Neural cell (in vitro differentiated cells): Measurements from ENCODE around the gene ZWINT. TPM values are rescaled to one million over a fixed set of nuclear protein-coding genes. Genes with fewer than 3 reads are reported as not detected.

Experiments
- H2AFZ ChIP-seq: fragments of 200-600, 300-800 bp; sonication (generic), shearing (Covaris generic); 2 replicates; pipeline ENCODE4 v1.6.0; 2014; ENCODE audit warnings: low read depth, mild to moderate bottlenecking, antibody characterized with exemption, low read length, moderate library complexity
- H3F3A ChIP-seq: fragments of 200-600 bp; shearing (Covaris generic); 2 replicates; pipeline ENCODE4 v1.6.1; 2016; ENCODE audit warnings: mild to moderate bottlenecking, moderate library complexity, mixed read lengths, antibody characterized with exemption, low read length; ENCODE audit not compliant: insufficient read depth, poor library complexity, severe bottlenecking
- H3K27ac ChIP-seq: fragments of 200-600, 300-800 bp; sonication (generic), shearing (Covaris generic); 2 replicates; pipeline ENCODE4 v1.5.1; 2014; ENCODE audit warnings: mild to moderate bottlenecking, low read length, moderate library complexity
- H3K27me3 ChIP-seq: fragments of 300-800, 200-600 bp; sonication (generic), shearing (Covaris generic); 2 replicates; pipeline ENCODE4 v1.6.0; 2014; ENCODE audit warnings: mild to moderate bottlenecking, low read depth, low read length, moderate library complexity; ENCODE audit not compliant: insufficient read depth
- H3K36me3 ChIP-seq: fragments of 300-800, 200-600 bp; sonication (generic), shearing (Covaris generic); 2 replicates; pipeline ENCODE4 v1.5.1; 2014; ENCODE audit warnings: mild to moderate bottlenecking, antibody characterized with exemption, low read length, moderate library complexity; ENCODE audit not compliant: insufficient read depth
- H3K4me2 ChIP-seq: fragments of 300-800, 200-600 bp; sonication (generic), shearing (Covaris generic); 2 replicates; pipeline ENCODE4 v1.6.0; 2014; ENCODE audit warnings: mild to moderate bottlenecking, low read length
- H3K4me3 ChIP-seq: fragments of 300-800, 200-600 bp; sonication (generic), shearing (Covaris generic); 2 replicates; pipeline ENCODE4 v1.5.1; 2014; ENCODE audit warnings: mild to moderate bottlenecking, low read length, moderate library complexity
- H3K79me2 ChIP-seq: fragments of 200-600 bp; shearing (Covaris generic); replicated peaks from 2 replicates; pipeline ENCODE4 v1.6.0; 2014; ENCODE audit warnings: mild to moderate bottlenecking, low read length, moderate library complexity; ENCODE audit not compliant: insufficient read depth
- H3K9ac ChIP-seq: fragments of 300-800, 200-600 bp; sonication (generic), shearing (Covaris generic); 2 replicates; pipeline ENCODE4 v1.6.1; 2016; ENCODE audit warnings: mild to moderate bottlenecking, low read length, mixed read lengths
- H3K9me2 ChIP-seq: fragments of 200-600 bp; shearing (Covaris generic); 2 replicates; pipeline ENCODE4 v1.6.1; 2016; ENCODE audit warnings: mild to moderate bottlenecking, low read length, mixed read lengths; ENCODE audit not compliant: insufficient read depth
- H3K9me3 ChIP-seq: fragments of 200-600, 300-800 bp; sonication (generic), shearing (Covaris generic); 2 replicates; pipeline ENCODE4 v1.6.1; 2016; ENCODE audit warnings: mild to moderate bottlenecking, mixed run types, low read length, moderate library complexity, mixed read lengths
- H4K20me1 ChIP-seq: fragments of 200-600 bp; shearing (Covaris generic); 2 replicates; pipeline ENCODE4 v1.6.1; 2016; ENCODE audit warnings: mild to moderate bottlenecking, mixed run types; ENCODE audit not compliant: insufficient read depth
- EP300 ChIP-seq: fragments of 450-650 bp; conservative IDR thresholded peaks from 2 replicates; pipeline ENCODE4 v1.6.1; 2014; ENCODE audit warnings: antibody characterized with exemption, mild to moderate bottlenecking, moderate library complexity; ENCODE audit not compliant: poor library complexity, severe bottlenecking
- EZH2 ChIP-seq: fragments of 200-600, 300-800 bp; shearing (Covaris generic), sonication (generic); IDR thresholded peaks from 2 replicates; pipeline ENCODE4 v1.6.1; 2014; ENCODE audit warnings: antibody characterized with exemption, low read length, borderline replicate concordance, mild to moderate bottlenecking; ENCODE audit not compliant: insufficient read depth, poor library complexity, severe bottlenecking
- MXI1 ChIP-seq: fragments of 450-650 bp; conservative IDR thresholded peaks from 2 replicates; pipeline ENCODE4 v1.6.1; 2014; ENCODE audit warnings: antibody characterized with exemption, mild to moderate bottlenecking; ENCODE audit not compliant: poor library complexity, severe bottlenecking
- POLR2AphosphoS5 ChIP-seq: IDR thresholded peaks from 2 replicates; pipeline ENCODE4 v1.6.1; 2012
- RAD21 ChIP-seq: fragments of 450-650 bp; conservative IDR thresholded peaks from 2 replicates; pipeline ENCODE4 v1.6.1; 2014; ENCODE audit warnings: antibody characterized with exemption, mild to moderate bottlenecking, moderate library complexity
- REST ChIP-seq: IDR thresholded peaks from 2 replicates; pipeline ENCODE4 v1.6.1; 2012; ENCODE audit warnings: borderline replicate concordance
- SMC3 ChIP-seq: fragments of 450-650 bp; conservative IDR thresholded peaks from 2 replicates; pipeline ENCODE4 v1.6.1; 2014; ENCODE audit warnings: antibody characterized with exemption, mild to moderate bottlenecking, moderate library complexity; ENCODE audit not compliant: poor library complexity
- TAF1 ChIP-seq: IDR thresholded peaks from 2 replicates; pipeline ENCODE4 v1.6.1; 2012; ENCODE audit warnings: low read depth
- polyA plus RNA-seq: library from polyadenylated mRNA; depleted of rRNA; stranded (reverse); fragments of >200 nt; gene quantifications from 2 replicates; pipeline ENCODE4 v1.2.3, GENCODE V29; 2014
- TF ChIP-seq, protein P1 (sequence below): fragments of 450-650 bp; IDR thresholded peaks from 2 replicates; pipeline ENCODE4 v1.5.1; 2014; ENCODE audit warnings: antibody characterized with exemption, mild to moderate bottlenecking, moderate library complexity; ENCODE audit not compliant: poor library complexity, severe bottlenecking

The ZWINT gene
- polyA plus RNA-seq, 1 donor from 2014 or later, result 9.5 TPM

DNA sequence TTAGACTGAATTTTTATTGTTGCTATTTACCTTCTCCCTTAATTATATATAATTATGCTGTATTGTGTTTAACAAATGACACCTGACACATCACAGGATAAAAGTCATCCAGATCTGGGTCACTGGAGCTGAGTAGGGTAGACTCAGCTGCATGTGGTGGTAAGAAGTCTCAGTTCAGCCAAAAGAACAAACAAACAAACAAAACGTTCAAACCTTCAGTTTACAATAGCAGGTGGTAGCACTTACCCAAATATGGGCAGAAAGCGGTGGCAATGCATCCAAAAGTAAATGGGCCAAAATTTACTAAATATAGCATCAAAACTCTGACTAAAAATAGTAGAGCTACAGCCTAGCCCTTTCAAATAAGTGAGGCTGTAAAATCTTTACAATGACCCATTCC, 42.2 kb downstream of the ZWINT start:
- Histone ChIP-seq H3K9ac (no peak overlapping the region), H3K4me2 (no peak overlapping the region), H3F3A (no peaks in the 10 kb centered on the region), H3K9me2 (no peaks in the 10 kb centered on the region), H3K27ac (no peak overlapping the region), H3K4me3 (no peak overlapping the region), H3K36me3 (no peaks in the 10 kb centered on the region), H3K27me3 (no peaks in the 10 kb centered on the region), H3K9me3 (no peaks in the 10 kb centered on the region), H2AFZ (no peak overlapping the region), H3K79me2 (no peaks in the 10 kb centered on the region), H4K20me1 (no peaks in the 10 kb centered on the region)
- TF ChIP-seq EP300 (no peak), POLR2AphosphoS5 (no peak)

- H3K4me2 ChIP-seq, result no peak overlapping the region
- no peak overlapping the region for H3K4me3 ChIP-seq
- H3K9me3 ChIP-seq, result no peaks in the 10 kb centered on the region
- no peaks in the 10 kb centered on the region for H3K27me3 ChIP-seq
- no peak overlapping the region for H2AFZ ChIP-seq
- H3F3A ChIP-seq, result no peaks in the 10 kb centered on the region
- H4K20me1 ChIP-seq, result no peaks in the 10 kb centered on the region
- no peak overlapping the region for H3K27ac ChIP-seq
- H3K79me2 ChIP-seq, result no peaks in the 10 kb centered on the region
- no peak for TF ChIP-seq RAD21
- TF ChIP-seq MXI1, result no peak
- TF ChIP-seq, protein P1, sequence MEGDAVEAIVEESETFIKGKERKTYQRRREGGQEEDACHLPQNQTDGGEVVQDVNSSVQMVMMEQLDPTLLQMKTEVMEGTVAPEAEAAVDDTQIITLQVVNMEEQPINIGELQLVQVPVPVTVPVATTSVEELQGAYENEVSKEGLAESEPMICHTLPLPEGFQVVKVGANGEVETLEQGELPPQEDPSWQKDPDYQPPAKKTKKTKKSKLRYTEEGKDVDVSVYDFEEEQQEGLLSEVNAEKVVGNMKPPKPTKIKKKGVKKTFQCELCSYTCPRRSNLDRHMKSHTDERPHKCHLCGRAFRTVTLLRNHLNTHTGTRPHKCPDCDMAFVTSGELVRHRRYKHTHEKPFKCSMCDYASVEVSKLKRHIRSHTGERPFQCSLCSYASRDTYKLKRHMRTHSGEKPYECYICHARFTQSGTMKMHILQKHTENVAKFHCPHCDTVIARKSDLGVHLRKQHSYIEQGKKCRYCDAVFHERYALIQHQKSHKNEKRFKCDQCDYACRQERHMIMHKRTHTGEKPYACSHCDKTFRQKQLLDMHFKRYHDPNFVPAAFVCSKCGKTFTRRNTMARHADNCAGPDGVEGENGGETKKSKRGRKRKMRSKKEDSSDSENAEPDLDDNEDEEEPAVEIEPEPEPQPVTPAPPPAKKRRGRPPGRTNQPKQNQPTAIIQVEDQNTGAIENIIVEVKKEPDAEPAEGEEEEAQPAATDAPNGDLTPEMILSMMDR, result no peak
- no peak for TF ChIP-seq SMC3
- no peak for TF ChIP-seq EP300
- H3K9ac ChIP-seq, result no peak overlapping the region
- no peaks in the 10 kb centered on the region for H3K36me3 ChIP-seq
- no peaks in the 10 kb centered on the region for H3K9me2 ChIP-seq
Measured at GRCh38 chr10:56317603-56318002, 43.5 kb downstream of the ZWINT start.

DNA sequence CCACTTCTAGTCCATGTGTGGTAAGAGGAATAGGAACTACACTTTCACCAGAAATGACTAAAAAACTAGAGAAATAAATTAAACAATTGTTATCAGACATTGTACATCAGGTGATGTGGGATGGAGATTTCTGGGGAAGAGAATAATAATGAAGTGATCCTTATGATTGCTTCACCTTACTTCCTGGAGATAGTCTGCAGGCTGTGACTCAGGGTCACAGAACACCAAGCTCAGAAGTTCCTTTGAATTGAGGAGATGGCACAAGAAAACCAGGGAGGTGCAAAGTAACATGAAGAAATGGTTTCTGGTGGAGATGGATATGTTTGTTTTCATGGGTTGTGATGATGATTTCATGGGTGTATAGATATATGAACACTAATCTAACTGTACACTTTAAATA, 44.5 kb downstream of the ZWINT start:
- Histone ChIP-seq H3F3A (no peaks in the 10 kb centered on the region), H4K20me1 (no peaks in the 10 kb centered on the region), H3K9ac (no peak overlapping the region), H3K4me3 (no peak overlapping the region), H3K27me3 (no peaks in the 10 kb centered on the region), H3K79me2 (no peaks in the 10 kb centered on the region), H3K9me3 (no peaks in the 10 kb centered on the region), H3K27ac (no peak overlapping the region), H2AFZ (no peak overlapping the region), H3K36me3 (no peaks in the 10 kb centered on the region), H3K9me2 (no peaks in the 10 kb centered on the region), H3K4me2 (no peak overlapping the region)
- TF ChIP-seq REST, result no peak
- TF ChIP-seq SMC3, result no peak
- TF ChIP-seq MXI1, result no peak
- TF ChIP-seq, protein P1, result no peak
- no peak for TF ChIP-seq EZH2
- no peak for TF ChIP-seq TAF1
- TF ChIP-seq RAD21, result no peak
- TF ChIP-seq POLR2AphosphoS5, result no peak
- no peak for TF ChIP-seq EP300
